K562 (cell line): ENCODE data around the gene SLBP. TPM values are rescaled to one million over a fixed set of nuclear protein-coding genes. Genes with fewer than 3 reads are reported as not detected.

Experiments
- CBFB ChIP-seq: sonication (generic); formaldehyde crosslinking; IDR thresholded peaks from 2 replicates; pipeline ENCODE4 v1.4.0; 2020; ENCODE audit warnings: mild to moderate bottlenecking, missing genetic modification reagents
- CBX8 ChIP-seq: fragments of 200-600 bp; sonication (generic); IDR thresholded peaks from 2 replicates; pipeline ENCODE4 v1.6.1; 2012; ENCODE audit warnings: borderline replicate concordance, mixed run types, low read depth, mild to moderate bottlenecking, moderate library complexity, mixed read lengths, low read length, control low read depth, inconsistent platforms; ENCODE audit not compliant: poor library complexity, severe bottlenecking; ENCODE audit errors: extremely low read depth
- ESRRA ChIP-seq: fragments of 450-650 bp; IDR thresholded peaks from 2 replicates; pipeline ENCODE4 v1.6.1; 2014; ENCODE audit warnings: low read depth, mild to moderate bottlenecking, moderate library complexity, borderline replicate concordance
- ETV5 ChIP-seq: sonication (generic); formaldehyde crosslinking; IDR thresholded peaks from 2 replicates; pipeline ENCODE4 v1.4.0; 2020; ENCODE audit warnings: low read depth, mild to moderate bottlenecking, missing genetic modification reagents
- HINFP ChIP-seq: fragments of 450-650 bp; conservative IDR thresholded peaks from 2 replicates; pipeline ENCODE4 v1.6.1; 2016; ENCODE audit warnings: missing genetic modification characterization, low read depth, mild to moderate bottlenecking, control low read depth, missing compliant biosample characterization
- HLTF ChIP-seq: fragments of 450-650 bp; IDR thresholded peaks from 2 replicates; pipeline ENCODE4 v1.6.1; 2016
- IRF9 ChIP-seq: fragments of 450-650 bp; IDR thresholded peaks from 2 replicates; pipeline ENCODE4 v1.6.1; 2016; ENCODE audit warnings: missing biosample characterization, missing genetic modification characterization
- MAX ChIP-seq: sonication (generic); formaldehyde crosslinking; IDR thresholded peaks from 2 replicates; pipeline ENCODE4 v1.9.0; 2022; ENCODE audit warnings: mild to moderate bottlenecking, missing genetic modification reagents
- MXI1 ChIP-seq: IDR thresholded peaks from 2 replicates; pipeline ENCODE4 v1.6.1; 2011; ENCODE audit warnings: low read depth, mild to moderate bottlenecking, improper control_type of control experiment, low read length
- NR3C1 ChIP-seq: sonication (generic); formaldehyde crosslinking; IDR thresholded peaks from 2 replicates; pipeline ENCODE4 v1.8.1; 2022; ENCODE audit warnings: missing genetic modification reagents
- RBM22 ChIP-seq: fragments of 200-400 bp; formaldehyde crosslinking; IDR thresholded peaks from 2 replicates; pipeline ENCODE4 v1.6.1; 2018; ENCODE audit warnings: low read length, low read depth; ENCODE audit not compliant: poor library complexity, severe bottlenecking
- SIN3A ChIP-seq, 2 experiments: fragments of 150-350 bp in 1 of 2; IDR thresholded peaks; 2 replicates each; pipeline ENCODE4 v1.6.1; 2011 to 2016; ENCODE audit warnings: borderline replicate concordance in 2 of 2, low read depth in 2 of 2, low read length in 2 of 2, mild to moderate bottlenecking in 2 of 2, moderate library complexity in 2 of 2; ENCODE audit not compliant: control insufficient read depth in 1 of 2
- SRSF9 ChIP-seq: fragments of 200-400 bp; formaldehyde crosslinking; IDR thresholded peaks from 2 replicates; pipeline ENCODE4 v1.6.1; 2017; ENCODE audit warnings: low read depth, low read length, borderline replicate concordance
- TCF15 ChIP-seq: fragments of 250-450 bp; sonication (Bioruptor Pico); IDR thresholded peaks from 2 replicates; pipeline ENCODE4 v1.8.0; 2022; ENCODE audit warnings: moderate library complexity, mild to moderate bottlenecking, inconsistent platforms
- TRIM25 ChIP-seq: fragments of 450-650 bp; IDR thresholded peaks from 2 replicates; pipeline ENCODE4 v1.7.0; 2016; ENCODE audit warnings: borderline replicate concordance
- ZFP91 ChIP-seq: sonication (generic); formaldehyde crosslinking; IDR thresholded peaks from 2 replicates; pipeline ENCODE4 v1.8.0; 2022; ENCODE audit warnings: mild to moderate bottlenecking, missing genetic modification reagents
- ZNF143 ChIP-seq: sonication (generic); formaldehyde crosslinking; IDR thresholded peaks from 2 replicates; pipeline ENCODE4 v1.9.0; 2022; ENCODE audit warnings: mild to moderate bottlenecking, missing genetic modification reagents
- ZNF347 ChIP-seq: fragments of 450-650 bp; formaldehyde crosslinking; IDR thresholded peaks from 2 replicates; pipeline ENCODE4 v1.4.0; 2020; ENCODE audit warnings: low read depth, mild to moderate bottlenecking, moderate library complexity
- ZNF695 ChIP-seq: fragments of 450-650 bp; formaldehyde crosslinking; IDR thresholded peaks from 2 replicates; pipeline ENCODE4 v1.4.0; 2020; ENCODE audit warnings: mild to moderate bottlenecking, moderate library complexity
- ZNF764 ChIP-seq: fragments of 250-450 bp; sonication (Bioruptor Pico); IDR thresholded peaks from 2 replicates; pipeline ENCODE4 v1.4.0; 2020; ENCODE audit warnings: low read depth, mild to moderate bottlenecking, moderate library complexity
- polyA plus RNA-seq, 8 experiments: library from polyadenylated mRNA; depleted of rRNA in 4 of 8; stranded (reverse) in 5 of 8; unstranded in 3 of 8; fragments of >200 nt; fragmentation: Nextera tagmentation in 2 of 8; fragmentation: Illumina TruSeq in 1 of 8; extraction: Ambion mirVana in 2 of 8; extraction: Trizol in 1 of 8; gene quantifications; 2 replicates each; pipeline versions ENCODE4 v1.2.1 to v1.2.3, GENCODE V29; 2011 to 2014; ENCODE audit warnings: inconsistent platforms in 1 of 8, missing spikeins in 1 of 8
- total RNA-seq, 7 experiments: library from RNA; depleted of rRNA in 6 of 7; stranded (reverse); fragments of >200 nt in 6 of 7; fragmentation: Illumina TruSeq in 2 of 7; extraction: Trizol in 2 of 7; gene quantifications; 2 replicates each; pipeline versions ENCODE4 v1.2.1 to v1.2.3, GENCODE V29; 2011 to 2021; ENCODE audit warnings: low replicate concordance in 1 of 7

Gene SLBP
- total and polyA plus RNA-seq, 9 of the 15 experiments (the other 6 are each of a cell fraction or from before 2014, with no cell fraction given): 49.4 to 221 (median 162) TPM

GRCh38 chr4:1683736-1684505, 28.2 kb downstream of the SLBP start, which contains the start of gene FAM53A (continued):
- TF ChIP-seq CBFB (no peak), ZNF347 (CRISPR knock-in tag) (no peak), NR3C1 (CRISPR knock-in tag) (peak; percentile 95), IRF9 (tag) (no peak), ESRRA (peak; percentile 24; the same call in 1 of the 2 replicates), ZNF764 (CRISPR knock-in tag) (no peak), ETV5 (no peak), SIN3A (IDR thresholded peaks at IDR 0.05; ENCODE audit: borderline replicate concordance in 2 of 2, control insufficient read depth in 1 of 2, low read depth in 2 of 2, low read length in 2 of 2) (no peak), TRIM25 (no peak), ZFP91 (0 out of 2 replicates have a peak, but pooled peaks have one; percentile 17), HINFP (tag) (no peak), ZNF695 (CRISPR knock-in tag) (no peak), ZNF143 (CRISPR knock-in tag) (0 out of 2 replicates have a peak, but pooled peaks have one; percentile 30), CBX8 (no peak), MXI1 (no peak), SRSF9 (no peak), RBM22 (peak; percentile 82), MAX (CRISPR knock-in tag) (peak; percentile 97), HLTF (no peak), TCF15 (0 out of 2 replicates have a peak, but pooled peaks have one; percentile 17)
